Activated CD4-positive, alpha-beta T cell treated with anti-CD3 and anti-CD28 coated beads for 36 hours (primary cell): ENCODE data around the gene UCN2. TPM values are rescaled to one million over a fixed set of nuclear protein-coding genes. Genes with fewer than 3 reads are reported as not detected.
A peak's percentile ranks its signal among the peaks of the same experiment; 100 is the strongest.

Source experiments
- ATAC-seq: fragments of 200-7000 bp; cut with Tn5 transposase; one replicate; pipeline ENCODE4 v1.10.0; 2021; ENCODE audit warnings: mild to moderate bottlenecking, moderate library complexity
- CTCF ChIA-PET: fragments of 350-600 bp; sonication (Branson Sonifier 250); formaldehyde crosslinking; loops from one replicate; lab custom pipeline; 2021; ENCODE audit warnings: antibody characterized with exemption; lab: Charles Lee
- POLR2A ChIA-PET: fragments of 350-600 bp; sonication (Branson Sonifier 250); formaldehyde crosslinking; loops from one replicate; lab custom pipeline; 2021; ENCODE audit warnings: antibody characterized with exemption, inconsistent platforms; lab: Charles Lee
- DNase-seq: peaks from one replicate; pipeline ENCODE4 v3.0.0-alpha.2; 2020
- H3K27ac Mint-ChIP-seq: one replicate; pipeline ENCODE4 v1.8.0; 2021; ENCODE audit warnings: mixed read lengths
- H3K27me3 Mint-ChIP-seq: one replicate; pipeline ENCODE4 v1.8.0; 2021; ENCODE audit warnings: mixed read lengths
- H3K36me3 Mint-ChIP-seq: one replicate; pipeline ENCODE4 v1.8.0; 2021; ENCODE audit warnings: low read depth, mixed read lengths
- H3K4me1 Mint-ChIP-seq: one replicate; pipeline ENCODE4 v1.8.0; 2021; ENCODE audit warnings: mixed read lengths
- H3K4me3 Mint-ChIP-seq: one replicate; pipeline ENCODE4 v1.8.0; 2021; ENCODE audit warnings: mild to moderate bottlenecking, moderate library complexity, mixed read lengths
- H3K9me3 Mint-ChIP-seq: one replicate; pipeline ENCODE4 v1.8.0; 2021; ENCODE audit warnings: low read depth, mixed read lengths
- intact Hi-C, 2 experiments: fragments of 100-400 bp; cut with DNase I in 1 of 2; cut with micrococcal nuclease in 1 of 2; formaldehyde crosslinking; loops; one replicate each; pipeline versions ENCODE4 v1.14.2 to v1.15.1; 2022 to 2024; cut with DNase I, micrococcal nuclease
- total RNA-seq, 2 experiments: library from RNA; stranded (reverse); gene quantifications; one replicate each; pipeline ENCODE4 v1.2.3, GENCODE V29; 2021

Gene UCN2
- total RNA-seq, 2 experiments from 2014 or later: not detected

- CTCF ChIA-PET: no interaction called here
- Mint-ChIP-seq H3K4me3 (no peak overlapping the region), H3K36me3 (peaks cover 23% of the 10 kb centered on the region), H3K4me1 (no peaks in the 10 kb centered on the region), H3K27me3 (peaks cover 14% of the 10 kb centered on the region), H3K27ac (no peak overlapping the region), H3K9me3 (no peaks in the 10 kb centered on the region)
- intact Hi-C loops: no loop called here
- no peak for DNase-seq
- POLR2A ChIA-PET: interaction anchor here (0.6 kb wide), 1 partner anchor 462 kb away, joined by 3 read pairs; no protein-coding TSS in a partner anchor
- ATAC-seq: no peak
Observed at GRCh38 chr3:48597408-48597800, 33.8 kb upstream of the UCN2 start.

- no peaks in the 10 kb centered on the region for H3K4me1 Mint-ChIP-seq
- DNase-seq: no peak
- no peak for ATAC-seq
- H3K27me3 Mint-ChIP-seq: peaks cover 14% of the 10 kb centered on the region
- H3K9me3 Mint-ChIP-seq: no peaks in the 10 kb centered on the region
- POLR2A ChIA-PET: interaction anchor here (0.6 kb wide), 1 partner anchor 462 kb away, joined by 3 read pairs; no protein-coding TSS in a partner anchor
- peaks cover 20% of the 10 kb centered on the region for H3K36me3 Mint-ChIP-seq
- no peak overlapping the region for H3K27ac Mint-ChIP-seq
- CTCF ChIA-PET: no interaction called here
- intact Hi-C loops: no loop called here
- H3K4me3 Mint-ChIP-seq: no peak overlapping the region
Observed at GRCh38 chr3:48596676-48597407, 33.3 kb upstream of the UCN2 start.

GRCh38 chr3:48596157-48596556, 32.6 kb upstream of the UCN2 start:
- peaks cover 14% of the 10 kb centered on the region for H3K27me3 Mint-ChIP-seq
- CTCF ChIA-PET: no interaction called here
- no peak overlapping the region for H3K4me3 Mint-ChIP-seq
- POLR2A ChIA-PET: no interaction called here
- ATAC-seq (no peak), DNase-seq (no peak)
- H3K36me3 Mint-ChIP-seq: peaks cover 18% of the 10 kb centered on the region
- intact Hi-C loops: no loop called here
- H3K27ac Mint-ChIP-seq: no peak overlapping the region
- H3K4me1 Mint-ChIP-seq: no peaks in the 10 kb centered on the region
- no peaks in the 10 kb centered on the region for H3K9me3 Mint-ChIP-seq

- ChIA-PET POLR2A (no interaction called here), CTCF (no interaction called here)
- no peak for DNase-seq
- Mint-ChIP-seq H3K27ac (no peak overlapping the region), H3K36me3 (peaks cover 15% of the 10 kb centered on the region), H3K27me3 (peaks cover 18% of the 10 kb centered on the region), H3K4me1 (no peaks in the 10 kb centered on the region), H3K4me3 (no peak overlapping the region), H3K9me3 (no peaks in the 10 kb centered on the region)
- intact Hi-C loops: no loop called here
- peak; percentile 6 for ATAC-seq
Observed at GRCh38 chr3:48595526-48596121, 32.0 kb upstream of the UCN2 start.

- Mint-ChIP-seq H3K4me1 (no peaks in the 10 kb centered on the region), H3K27me3 (peaks cover 18% of the 10 kb centered on the region), H3K27ac (no peak within 1 kb of the TSS), H3K4me3 (no peak within 1 kb of the TSS), H3K36me3 (peaks cover 12% of the 10 kb centered on the region), H3K9me3 (no peaks in the 10 kb centered on the region)
- intact Hi-C loops: no loop called here
- DNase-seq: no peak
- POLR2A ChIA-PET: no interaction called here
- CTCF ChIA-PET: no interaction called here
- ATAC-seq: no peak
Observed at GRCh38 chr3:48595075-48595525, 31.5 kb upstream of the UCN2 start, which contains the start of gene COL7A1. TSS of gene COL7A1 (minus strand) at chr3:48595329. CDS start at chr3:48595159, 170 bp downstream.

- no peak for ATAC-seq
- Mint-ChIP-seq H3K27ac (no peak overlapping the region), H3K9me3 (no peaks in the 10 kb centered on the region), H3K36me3 (peaks cover 8% of the 10 kb centered on the region), H3K27me3 (peaks cover 23% of the 10 kb centered on the region), H3K4me3 (no peak overlapping the region), H3K4me1 (no peaks in the 10 kb centered on the region)
- intact Hi-C loops: no loop called here
- CTCF ChIA-PET: no interaction called here
- POLR2A ChIA-PET: no interaction called here
- DNase-seq: no peak
Observed at GRCh38 chr3:48594417-48595049, 31.0 kb upstream of the UCN2 start.

- DNase-seq: no peak
- no peaks in the 10 kb centered on the region for H3K9me3 Mint-ChIP-seq
- ChIA-PET POLR2A (no interaction called here), CTCF (interaction anchor here (0.6 kb wide), 1 partner anchor 64 kb away, joined by 3 read pairs; no protein-coding TSS in a partner anchor)
- H3K27ac Mint-ChIP-seq: no peak overlapping the region
- peaks cover 29% of the 10 kb centered on the region for H3K27me3 Mint-ChIP-seq
- no peak for ATAC-seq
- H3K36me3 Mint-ChIP-seq: no peaks in the 10 kb centered on the region
- H3K4me3 Mint-ChIP-seq: no peak overlapping the region
- intact Hi-C loops: no loop called here
- no peaks in the 10 kb centered on the region for H3K4me1 Mint-ChIP-seq
Observed at GRCh38 chr3:48593337-48593736, 29.8 kb upstream of the UCN2 start.

- H3K9me3 Mint-ChIP-seq: no peaks in the 10 kb centered on the region
- no peak overlapping the region for H3K4me3 Mint-ChIP-seq
- ATAC-seq (no peak), DNase-seq (no peak)
- H3K27ac Mint-ChIP-seq: no peak overlapping the region
- no peaks in the 10 kb centered on the region for H3K36me3 Mint-ChIP-seq
- peaks cover 29% of the 10 kb centered on the region for H3K27me3 Mint-ChIP-seq
- H3K4me1 Mint-ChIP-seq: no peaks in the 10 kb centered on the region
- intact Hi-C loops: no loop called here
- CTCF ChIA-PET: no interaction called here
- POLR2A ChIA-PET: no interaction called here
Observed at GRCh38 chr3:48592519-48593087, 29.0 kb upstream of the UCN2 start.

- no peak for ATAC-seq
- Mint-ChIP-seq H3K4me1 (no peaks in the 10 kb centered on the region), H3K9me3 (no peaks in the 10 kb centered on the region), H3K27me3 (peaks cover 32% of the 10 kb centered on the region), H3K4me3 (no peak overlapping the region), H3K27ac (no peak overlapping the region), H3K36me3 (no peaks in the 10 kb centered on the region)
- no peak for DNase-seq
- intact Hi-C loops: no loop called here
- CTCF ChIA-PET: no interaction called here
- POLR2A ChIA-PET: no interaction called here
Observed at GRCh38 chr3:48591886-48592518, 28.4 kb upstream of the UCN2 start.

GRCh38 chr3:48591436-48591835, 27.9 kb upstream of the UCN2 start:
- intact Hi-C loops: no loop called here
- CTCF ChIA-PET: interaction anchor here (0.5 to 0.6 kb wide), 2 partner anchors 52 to 440 kb away, joined by 3 read pairs; no protein-coding TSS in a partner anchor
- no peak for ATAC-seq
- POLR2A ChIA-PET: no interaction called here
- Mint-ChIP-seq H3K4me3 (no peak overlapping the region), H3K9me3 (no peaks in the 10 kb centered on the region), H3K27me3 (peaks cover 34% of the 10 kb centered on the region), H3K27ac (no peak overlapping the region), H3K36me3 (no peaks in the 10 kb centered on the region), H3K4me1 (no peaks in the 10 kb centered on the region)
- no peak for DNase-seq

GRCh38 chr3:48588230-48588629, 24.6 kb upstream of the UCN2 start:
- DNase-seq (no peak), ATAC-seq (no peak)
- Mint-ChIP-seq H3K4me1 (no peaks in the 10 kb centered on the region), H3K4me3 (no peak overlapping the region), H3K9me3 (no peaks in the 10 kb centered on the region), H3K27ac (no peak overlapping the region), H3K36me3 (no peaks in the 10 kb centered on the region), H3K27me3 (peaks cover 24% of the 10 kb centered on the region)
- POLR2A ChIA-PET: no interaction called here
- CTCF ChIA-PET: no interaction called here
- intact Hi-C loops: no loop called here
